ENCODE data around the gene RABAC1.

The RABAC1 gene

DNA sequence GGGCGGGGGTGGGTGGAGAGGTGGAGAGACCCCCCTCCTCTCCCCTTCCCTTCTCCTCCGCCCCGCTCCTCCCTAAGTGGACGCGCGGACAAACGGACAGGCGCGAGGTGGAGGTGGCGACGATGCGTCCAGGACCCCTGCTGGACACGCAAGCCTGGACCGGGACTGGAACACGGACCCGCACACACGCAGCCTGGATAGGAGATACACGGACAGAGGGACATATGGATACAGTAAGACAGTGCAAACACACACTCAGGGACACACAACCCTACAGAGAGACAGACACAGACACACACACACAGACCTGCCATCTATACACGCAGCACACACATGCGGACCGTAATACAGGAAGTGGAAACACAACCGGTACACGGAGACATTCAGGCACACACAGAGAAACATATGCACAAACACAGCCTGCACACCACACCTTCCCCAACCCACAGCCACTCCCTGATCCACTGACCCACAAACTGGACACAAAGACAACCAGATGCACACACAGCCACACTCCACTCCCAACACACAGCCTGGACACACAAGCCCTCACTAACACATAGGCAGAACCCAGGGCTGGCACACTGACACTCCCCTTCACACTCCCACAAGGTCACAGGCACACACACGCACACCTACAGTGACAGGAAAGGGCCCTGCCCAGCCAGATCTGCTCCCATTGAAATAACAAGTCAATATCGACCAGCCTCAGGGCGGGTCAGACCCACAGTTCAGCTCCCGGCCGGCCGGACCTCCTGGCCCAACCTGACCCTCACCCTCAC lies 30.2 kb downstream of the RABAC1 start:
- DNase-seq (ENCODE audit: low spot score) = no peak

GRCh38 chr19:41928221-41928683 lies 30.9 kb downstream of the RABAC1 start, which contains the start of gene ERFL:
Gene ERFL (minus strand): TSS chr19:41928449. CDS start chr19:41912919, 15,530 bp downstream.
- no peak for DNase-seq (ENCODE audit: low spot score)

DNA sequence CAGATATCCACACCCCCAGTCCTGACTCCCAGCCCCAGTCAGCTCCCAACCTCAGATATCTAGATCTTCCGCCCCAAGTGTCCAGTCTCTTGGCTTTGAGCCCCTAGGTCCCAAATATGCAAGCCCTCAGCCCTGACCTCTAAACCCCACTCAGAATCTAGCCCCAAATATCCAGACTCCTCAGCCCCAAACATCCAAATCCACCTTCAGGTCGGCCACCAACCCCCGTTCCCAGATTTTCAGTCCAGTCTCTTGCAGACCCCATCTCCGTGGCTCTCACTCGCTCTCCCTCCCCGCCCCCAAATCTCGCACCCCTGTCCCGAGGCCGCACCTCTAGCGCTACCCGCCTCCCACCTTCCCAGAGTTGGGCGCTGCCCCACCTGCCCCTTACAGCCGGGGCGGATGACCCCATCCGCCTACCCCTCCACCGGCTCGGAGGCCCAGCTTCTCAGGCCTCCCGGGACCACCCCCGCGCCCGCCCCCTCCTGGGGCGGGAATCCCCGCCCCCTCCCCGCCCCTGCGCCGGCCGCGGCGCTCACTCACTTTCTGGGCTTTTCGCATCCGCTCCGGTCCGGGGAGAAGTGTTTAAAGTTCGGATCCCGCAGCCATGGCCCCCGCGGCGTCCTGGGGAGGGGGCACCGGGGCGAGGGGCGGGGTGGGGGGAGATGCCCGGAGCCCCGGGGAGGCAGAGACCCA lies 31.5 kb downstream of the RABAC1 start:
- DNase-seq (ENCODE audit: low spot score) = no peak

DNA sequence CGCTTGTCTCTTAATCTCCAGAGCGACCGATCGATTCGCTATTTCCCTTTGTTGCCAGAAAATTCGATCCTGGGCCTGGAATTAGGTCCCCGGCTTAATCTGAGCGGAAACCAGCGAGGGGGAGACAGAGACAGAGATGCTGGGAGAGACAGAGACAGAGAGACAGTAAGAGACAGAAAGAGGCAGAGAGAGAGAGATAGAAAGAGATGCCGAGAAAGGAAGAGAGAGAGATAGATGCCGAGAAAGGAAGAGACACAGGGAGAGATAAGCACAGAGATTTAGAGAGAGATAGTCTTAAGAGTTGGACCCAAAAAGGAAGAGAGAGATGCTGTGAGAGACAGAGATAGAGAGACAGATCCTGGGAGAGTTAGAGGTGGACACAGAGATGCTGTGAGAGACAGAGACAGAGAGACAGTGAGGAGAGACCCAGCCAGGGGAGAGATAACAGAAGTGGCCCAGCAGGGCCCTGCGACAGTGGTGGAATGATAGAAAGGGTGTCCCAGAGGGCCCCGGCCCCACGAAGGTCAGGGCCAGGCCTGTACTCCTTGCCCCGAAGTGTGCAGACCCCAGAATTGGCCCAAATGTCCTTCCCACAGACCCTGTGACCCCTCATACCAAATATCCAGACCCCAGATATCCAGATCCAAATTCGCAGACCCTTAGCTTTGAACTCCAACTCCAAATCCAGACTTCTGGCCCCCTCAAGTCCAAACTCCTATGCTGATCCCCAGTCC lies 32.2 kb downstream of the RABAC1 start:
- DNase-seq (ENCODE audit: low spot score) = no peak

DNA sequence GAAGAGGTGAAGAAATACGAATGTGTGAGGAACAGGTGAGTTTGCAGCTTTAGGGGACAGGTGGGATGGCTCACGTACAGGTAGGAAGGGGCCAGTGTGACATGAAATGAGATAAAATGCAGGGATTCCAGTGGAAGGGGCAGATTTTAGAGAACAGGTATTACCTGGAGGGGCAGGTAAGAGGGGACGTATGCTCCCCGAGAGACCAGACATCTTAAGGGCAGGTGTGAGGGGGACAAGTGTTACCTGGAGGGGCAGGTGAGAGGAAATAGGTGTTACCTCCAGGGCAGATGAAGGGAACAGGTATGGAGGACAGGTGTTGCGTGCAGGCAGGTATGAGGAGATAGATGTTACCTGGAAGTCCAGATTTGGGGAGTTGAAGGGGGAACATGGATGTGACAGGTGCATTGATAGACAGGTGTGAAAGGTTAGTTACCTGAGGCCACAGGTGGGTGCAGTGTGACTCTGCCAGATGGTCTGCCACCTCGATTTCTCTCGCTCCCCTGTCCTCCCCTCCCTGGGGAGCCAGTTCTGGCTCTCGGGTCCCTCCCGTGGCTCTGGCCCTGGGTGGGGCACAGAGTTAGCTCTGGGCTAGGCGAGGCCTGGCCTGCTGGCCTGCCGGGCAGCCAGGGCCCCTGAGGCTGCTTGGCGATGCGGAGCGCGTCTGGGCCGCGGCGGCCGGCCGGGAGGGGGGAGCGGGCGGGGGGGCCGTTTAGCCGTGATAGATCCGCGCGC lies 32.9 kb downstream of the RABAC1 start:
- no peak for DNase-seq (ENCODE audit: low spot score)

DNA sequence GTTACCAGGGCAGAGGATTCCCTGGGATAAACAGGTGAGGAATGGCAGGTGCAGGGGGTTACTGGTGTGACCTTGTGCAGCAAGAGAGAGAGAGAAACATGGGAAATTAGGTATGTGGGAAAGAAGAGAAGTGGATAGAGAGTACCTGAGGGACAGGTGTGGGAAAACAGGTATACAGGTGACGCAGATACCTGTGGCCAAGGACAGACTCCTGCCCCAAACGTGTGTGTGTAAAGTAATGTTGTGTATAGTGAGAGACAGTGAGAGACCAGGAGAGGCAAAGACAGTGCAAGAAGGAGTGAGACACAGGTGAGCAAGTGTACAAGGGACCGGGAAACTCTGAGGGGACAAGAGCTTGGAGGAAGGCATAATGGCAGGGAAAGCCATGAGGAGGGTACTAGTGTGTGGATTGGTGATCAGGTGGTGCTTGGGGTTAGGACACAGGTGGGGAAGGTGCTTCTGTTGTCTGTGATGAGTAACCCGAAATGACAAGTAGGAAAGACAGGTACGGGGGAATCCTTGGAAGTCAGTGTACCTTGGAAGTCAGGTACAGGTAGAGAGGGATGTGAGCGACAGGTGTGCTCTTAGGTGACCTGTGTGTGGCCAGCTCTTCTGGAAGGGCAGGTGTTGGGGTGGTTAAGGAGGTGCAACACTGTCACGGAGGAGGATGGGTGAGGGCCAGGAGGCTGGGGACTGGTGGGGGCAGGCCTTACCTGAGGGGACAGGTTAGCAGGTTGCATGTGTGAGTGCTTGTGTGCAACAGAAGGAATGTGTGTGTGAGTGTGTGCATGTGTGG lies 33.7 kb downstream of the RABAC1 start:
- no peak for DNase-seq (ENCODE audit: low spot score)

DNA sequence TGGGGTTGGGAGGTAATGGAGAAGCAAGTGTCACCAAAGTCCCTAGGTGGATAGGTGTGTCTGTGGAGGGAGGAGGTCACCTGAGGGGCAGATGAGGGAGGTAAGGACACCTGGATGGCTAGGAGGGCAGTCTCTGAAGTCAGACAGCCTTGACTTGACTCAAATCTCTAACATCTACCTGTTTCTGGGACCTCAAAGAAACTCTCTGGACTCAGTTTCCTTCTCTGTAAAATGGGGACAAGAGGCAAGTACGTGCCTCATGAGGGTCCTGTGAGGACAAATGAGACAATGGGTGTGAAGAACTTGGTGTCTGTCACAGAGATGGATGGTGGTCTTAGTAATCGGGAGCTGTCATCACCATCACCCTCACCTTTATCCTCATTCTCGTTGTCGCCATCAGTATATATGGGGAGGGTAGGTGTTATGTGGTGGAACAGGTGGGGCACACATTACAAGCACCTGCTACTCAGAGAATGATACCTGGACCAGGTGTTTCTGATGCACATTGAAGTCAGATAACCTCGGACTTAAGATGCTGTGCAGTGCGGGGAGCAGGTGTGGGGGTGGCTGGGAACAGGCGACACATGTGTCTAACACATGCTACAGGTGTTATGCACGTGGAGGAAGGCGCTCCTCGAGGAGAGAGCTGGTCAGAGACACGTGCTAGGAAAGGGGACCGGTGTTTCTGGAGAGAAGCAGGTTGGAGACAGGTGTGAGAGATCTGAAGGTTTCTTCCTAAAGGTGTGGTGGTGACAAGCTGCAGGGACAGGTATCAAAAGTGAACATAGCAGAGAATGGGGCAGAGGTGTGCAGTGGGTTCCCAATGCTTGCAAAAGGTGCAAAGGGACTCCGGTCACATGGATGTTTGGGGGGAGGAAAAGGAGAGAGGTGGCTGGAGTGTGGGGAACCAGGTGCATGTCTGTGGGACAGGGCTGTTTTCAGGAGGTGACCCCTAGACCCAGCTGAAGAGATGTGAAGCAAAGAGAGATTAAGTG lies 34.7 kb downstream of the RABAC1 start:
- DNase-seq (ENCODE audit: low spot score) = no peak

DNA sequence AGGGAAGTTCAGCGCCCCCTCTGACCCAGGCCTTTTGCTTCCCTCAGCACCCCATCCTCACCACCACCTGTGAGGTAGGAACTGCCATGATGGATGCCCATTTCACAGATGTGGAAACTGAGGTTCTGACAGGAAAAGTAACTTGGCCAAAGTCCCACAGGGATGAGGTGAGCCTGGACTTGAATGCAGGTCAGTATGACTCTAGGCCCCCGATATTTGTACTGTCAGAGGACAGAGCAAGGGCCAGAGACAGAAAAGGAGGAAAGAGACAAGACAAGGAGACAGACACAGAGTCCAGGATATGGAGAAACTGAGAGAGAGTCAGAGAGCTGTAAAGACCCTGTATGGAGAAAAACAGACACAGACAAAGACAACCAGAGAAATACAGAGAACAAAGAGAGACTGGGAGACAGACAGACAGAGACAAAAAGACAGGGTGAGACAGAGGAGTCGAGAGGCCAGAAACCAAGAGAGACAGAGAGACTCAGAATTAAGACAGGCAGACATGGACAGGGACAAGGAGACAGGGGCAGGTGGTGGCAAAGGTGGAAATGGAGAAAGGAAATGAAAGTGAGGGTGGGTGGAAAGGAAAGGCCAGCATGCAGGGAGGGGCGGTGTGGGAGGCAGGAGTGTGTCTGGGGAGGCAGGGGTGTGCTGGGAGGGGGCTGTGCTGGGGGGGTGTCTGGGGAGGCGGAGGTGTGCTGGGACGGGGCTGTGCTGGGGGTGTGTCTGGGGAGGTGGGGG lies 35.9 kb downstream of the RABAC1 start:
- DNase-seq (ENCODE audit: low spot score) = no peak

DNA sequence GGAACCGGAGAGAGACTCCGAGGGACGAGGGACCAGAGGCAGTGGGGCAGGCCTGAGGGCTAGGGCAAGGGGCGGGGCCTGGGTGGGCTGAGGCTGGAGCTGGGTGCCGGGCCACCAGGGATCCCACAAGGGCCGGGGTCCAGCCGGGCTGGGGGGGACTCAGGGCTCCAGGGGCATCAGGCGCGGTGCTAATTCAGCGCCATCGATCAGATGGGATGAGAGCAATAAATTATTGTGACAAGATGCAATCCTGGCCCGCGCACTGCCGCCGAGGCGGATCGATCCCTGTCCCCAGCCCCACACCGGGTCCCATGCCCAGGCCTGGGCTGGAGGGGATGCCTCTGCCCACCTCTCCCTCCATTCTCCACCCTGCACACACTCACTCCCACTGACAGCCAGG lies 36.5 kb downstream of the RABAC1 start:
- DNase-seq (ENCODE audit: low spot score) = no peak

- no peak for DNase-seq (ENCODE audit: low spot score)
Measured at GRCh38 chr19:41921577-41922576, 37.2 kb downstream of the RABAC1 start.

GRCh38 chr19:41920882-41921576 lies 38.1 kb downstream of the RABAC1 start:
- DNase-seq (ENCODE audit: low spot score) = no peak

DNA sequence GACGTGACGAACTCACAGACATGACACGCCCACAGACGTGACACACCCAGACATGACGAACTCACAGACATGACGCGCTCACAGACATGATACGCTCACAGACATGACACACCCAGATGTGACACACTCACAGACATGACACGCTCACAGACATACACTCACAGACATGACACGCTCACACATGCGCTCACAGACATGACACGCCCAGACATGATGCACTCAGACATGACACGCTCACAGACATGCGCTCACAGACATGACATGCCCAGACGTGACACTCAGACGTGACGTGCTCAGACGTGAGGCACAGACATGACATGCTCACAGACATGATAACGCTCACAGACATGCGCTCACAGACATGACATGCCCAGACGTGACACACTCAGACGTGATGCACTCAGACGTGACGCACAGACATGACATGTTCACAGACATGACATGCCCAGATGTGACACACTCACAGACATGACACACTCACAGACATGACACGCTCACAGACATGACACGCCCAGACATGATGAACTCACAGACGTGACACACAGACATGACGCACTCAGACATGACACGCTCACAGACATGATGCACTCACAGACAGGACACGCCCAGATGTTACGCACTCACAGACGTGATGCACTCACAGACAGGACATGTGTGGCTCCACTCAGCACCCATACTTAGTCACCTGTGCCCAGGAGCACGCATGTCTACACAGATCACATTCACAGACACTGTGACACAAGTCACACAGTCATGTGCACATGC lies 39.0 kb downstream of the RABAC1 start:
- no peak for DNase-seq (ENCODE audit: low spot score)

GRCh38 chr19:41918653-41919244 lies 40.4 kb downstream of the RABAC1 start:
- no peak for DNase-seq (ENCODE audit: low spot score)

GRCh38 chr19:41918095-41918494 lies 41.0 kb downstream of the RABAC1 start:
- DNase-seq (ENCODE audit: low spot score) = no peak

DNA sequence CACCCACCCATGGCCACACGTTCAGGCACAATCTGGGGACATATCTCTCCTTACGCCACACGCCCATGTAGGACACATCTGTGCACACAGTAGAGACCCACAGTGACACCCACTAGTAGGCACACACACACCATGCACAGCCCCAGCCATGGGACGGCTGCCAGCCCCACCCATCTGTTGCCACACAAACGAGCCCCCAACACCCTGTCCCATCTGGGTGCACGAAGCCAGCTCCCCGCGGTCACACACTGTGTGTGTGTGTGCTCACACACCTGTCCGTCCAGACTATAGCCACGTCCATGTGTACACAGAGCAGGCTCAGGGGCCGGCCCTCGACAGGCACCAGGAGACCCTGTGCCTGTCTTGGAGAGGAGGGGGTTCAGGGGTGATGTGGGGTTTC lies 41.4 kb downstream of the RABAC1 start:
- DNase-seq (ENCODE audit: low spot score) = no peak

- DNase-seq (ENCODE audit: low spot score) = no peak
Measured at GRCh38 chr19:41915776-41916414, 43.2 kb downstream of the RABAC1 start.

Measured in Ammon's horn (tissue), 1 donor.